Activated CD8-positive, alpha-beta memory T cell treated with anti-CD3 and anti-CD28 coated beads, Interleukin-2, amount 10 ng/mL, durations not matched to agents 7 days and 5 days (primary cell): ENCODE data around the gene MYO10. TPM values are rescaled to one million over a fixed set of nuclear protein-coding genes. Genes with fewer than 3 reads are reported as not detected.
"Not testable (repeated sequence)": the region's sequence is repeated elsewhere in the genome, so short reads cannot be mapped to it uniquely, and the experiment has no call there.

Experiments used
- ATAC-seq: fragments of 150-1000 bp; cut with Tn5 transposase; one replicate; pipeline ENCODE4 v1.10.0; 2021; ENCODE audit warnings: moderate library complexity
- CTCF ChIA-PET: fragments of 350-600 bp; sonication (Branson Sonifier 250); formaldehyde crosslinking; loops from one replicate; lab custom pipeline; 2021; ENCODE audit warnings: antibody characterized with exemption; lab: Charles Lee
- DNase-seq: peaks from one replicate; pipeline ENCODE4 v3.0.0-alpha.2; 2020
- H3K27ac Mint-ChIP-seq: one replicate; pipeline ENCODE4 v1.8.0; 2021; ENCODE audit warnings: mild to moderate bottlenecking, mixed read lengths
- H3K27me3 Mint-ChIP-seq: one replicate; pipeline ENCODE4 v1.8.0; 2021; ENCODE audit warnings: mixed read lengths
- H3K36me3 Mint-ChIP-seq: one replicate; pipeline ENCODE4 v1.8.0; 2021; ENCODE audit warnings: mild to moderate bottlenecking, mixed read lengths
- H3K4me1 Mint-ChIP-seq: one replicate; pipeline ENCODE4 v1.8.0; 2021; ENCODE audit warnings: mixed read lengths
- H3K4me3 Mint-ChIP-seq: one replicate; pipeline ENCODE4 v1.8.0; 2021; ENCODE audit warnings: mild to moderate bottlenecking, moderate library complexity, mixed read lengths
- H3K9me3 Mint-ChIP-seq: one replicate; pipeline ENCODE4 v1.8.0; 2022; ENCODE audit warnings: low read depth, mixed read lengths
- total RNA-seq, 2 experiments: library from RNA; stranded (reverse); gene quantifications; one replicate each; pipeline ENCODE4 v1.2.3, GENCODE V29; 2021

The MYO10 gene
- total RNA-seq = not detected

DNA sequence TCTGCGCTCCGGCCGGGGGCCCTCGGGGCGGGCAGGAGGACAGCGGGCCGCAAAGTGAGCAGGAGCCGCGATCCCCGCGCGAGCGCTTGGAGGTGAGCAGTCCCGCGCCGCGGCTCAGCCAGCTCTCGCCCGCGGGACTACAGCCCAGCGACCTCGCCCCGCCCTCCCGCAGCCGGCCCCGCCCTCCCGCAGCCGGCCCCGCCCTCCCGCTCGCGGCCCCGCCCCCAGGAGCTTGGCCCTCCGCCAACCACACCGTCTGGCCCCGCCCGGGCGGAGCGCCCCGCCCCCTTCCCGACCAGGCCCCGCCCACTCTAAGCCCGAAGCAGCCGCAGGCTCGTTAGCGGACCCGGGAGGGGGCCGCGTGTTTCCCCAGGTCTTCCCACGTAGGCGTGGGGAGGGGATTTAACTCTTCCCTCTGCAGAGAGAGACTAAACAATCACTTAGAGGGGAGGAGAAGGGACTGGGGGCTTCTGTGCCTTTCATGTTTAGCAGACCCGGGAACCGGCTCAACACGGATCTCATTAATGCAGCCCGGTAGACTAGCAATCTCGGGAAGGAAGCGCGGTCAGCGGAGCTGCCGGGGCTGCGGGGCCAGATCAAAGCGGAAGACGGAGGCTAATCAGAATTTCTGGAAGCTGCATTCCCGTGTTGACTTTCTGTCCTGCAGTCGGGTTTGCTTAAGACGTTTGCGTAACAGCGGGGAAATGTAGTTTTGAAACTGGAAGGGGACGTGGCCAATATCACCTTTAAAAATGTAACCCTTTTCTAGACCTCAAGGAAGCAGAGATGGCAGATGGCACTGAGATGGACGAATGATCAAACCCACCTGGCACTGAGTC lies at the start of gene MYO10:
Gene MYO10 (minus strand): TSS at position 139 of the 839 bp plus-strand sequence. CDS start 480 bp downstream, outside the sequence.
- ATAC-seq (peak; percentile 75), DNase-seq (peak; percentile 49)
- Mint-ChIP-seq H3K9me3 (no peaks in the 10 kb centered on the region), H3K36me3 (no peaks in the 10 kb centered on the region), H3K27ac (no peak within 1 kb of the TSS), H3K27me3 (peaks cover 55% of the 10 kb centered on the region), H3K4me1 (peaks cover 8% of the 10 kb centered on the region), H3K4me3 (peak within 1 kb of the TSS; percentile 45)
- CTCF ChIA-PET = no interaction called here

GRCh38 chr5:16985304-16985703 lies 49.2 kb upstream of the MYO10 start:
- H3K27me3 Mint-ChIP-seq, H3K27ac Mint-ChIP-seq, H3K9me3 Mint-ChIP-seq, DNase-seq, CTCF ChIA-PET, H3K4me3 Mint-ChIP-seq, ATAC-seq, H3K4me1 Mint-ChIP-seq, H3K36me3 Mint-ChIP-seq: not testable (repeated sequence)

DNA sequence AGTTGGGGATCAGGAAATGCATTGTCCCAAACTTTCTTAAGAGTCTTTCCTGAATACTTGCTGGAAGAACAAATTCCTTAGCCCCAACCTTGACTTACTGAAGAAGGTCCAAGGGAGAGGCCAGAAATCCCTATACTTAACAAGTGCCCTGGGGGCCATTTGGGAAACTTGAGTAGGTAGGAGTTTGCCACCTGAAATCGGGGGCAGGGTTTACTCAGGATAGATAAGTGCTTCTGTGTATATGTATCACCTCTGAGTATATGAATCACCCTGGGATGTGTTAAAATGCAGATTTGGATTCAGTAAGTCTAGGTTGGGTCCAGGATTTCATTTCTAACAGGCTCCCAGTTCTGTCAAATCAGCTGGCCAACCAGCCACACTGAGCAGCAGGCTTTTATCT lies 47.9 kb upstream of the MYO10 start:
- no peak for ATAC-seq
- Mint-ChIP-seq H3K4me1 (no peaks in the 10 kb centered on the region), H3K4me3 (no peak overlapping the region), H3K36me3 (peaks cover 1% of the 10 kb centered on the region), H3K27me3 (no peaks in the 10 kb centered on the region), H3K9me3 (peaks cover 2% of the 10 kb centered on the region), H3K27ac (no peak overlapping the region)
- no peak for DNase-seq
- CTCF ChIA-PET = no interaction called here

DNA sequence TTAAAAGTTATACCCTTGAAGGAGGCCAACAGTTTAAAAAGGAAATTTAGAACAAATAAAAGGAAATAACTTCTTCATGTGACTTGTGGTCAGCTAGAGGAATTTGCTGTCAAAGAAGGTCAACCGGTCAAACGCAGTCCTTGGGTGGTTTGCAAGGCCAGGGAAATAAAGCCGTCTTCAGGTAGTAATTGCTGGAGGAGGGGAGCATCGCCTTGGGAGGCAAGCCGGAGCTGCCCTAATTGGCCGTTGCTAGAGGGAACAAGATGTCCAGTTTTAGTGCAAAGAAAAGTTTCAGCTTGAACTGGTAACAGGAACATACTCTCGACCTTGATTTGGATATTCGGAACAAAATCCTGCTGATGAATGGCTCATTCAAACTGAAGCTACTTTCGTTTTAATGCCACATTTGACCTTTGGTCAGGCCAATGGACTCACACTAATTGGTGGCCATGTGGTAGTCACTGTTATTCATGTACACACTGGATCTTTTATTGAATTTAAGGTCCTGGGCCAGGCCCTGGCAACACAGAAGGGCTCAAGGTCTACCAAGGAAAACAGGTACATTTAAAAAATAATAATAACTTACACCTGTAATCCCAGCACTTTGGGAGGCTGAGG lies 47.0 kb upstream of the MYO10 start:
- Mint-ChIP-seq H3K36me3 (peaks cover 1% of the 10 kb centered on the region), H3K4me3 (no peak overlapping the region), H3K9me3 (peaks cover 2% of the 10 kb centered on the region), H3K27me3 (no peaks in the 10 kb centered on the region), H3K27ac (no peak overlapping the region), H3K4me1 (no peaks in the 10 kb centered on the region)
- DNase-seq = no peak
- CTCF ChIA-PET = no interaction called here
- ATAC-seq = no peak

- Mint-ChIP-seq H3K36me3 (peaks cover 1% of the 10 kb centered on the region), H3K4me1 (no peaks in the 10 kb centered on the region), H3K27ac (no peak overlapping the region), H3K9me3 (peaks cover 2% of the 10 kb centered on the region), H3K4me3 (no peak overlapping the region), H3K27me3 (no peaks in the 10 kb centered on the region)
- no peak for DNase-seq
- CTCF ChIA-PET = no interaction called here
- ATAC-seq = no peak
Observed at GRCh38 chr5:16981700-16982099, 45.6 kb upstream of the MYO10 start.

- peaks cover 2% of the 10 kb centered on the region for H3K9me3 Mint-ChIP-seq
- CTCF ChIA-PET = no interaction called here
- no peak for DNase-seq
- no peaks in the 10 kb centered on the region for H3K4me1 Mint-ChIP-seq
- H3K4me3 Mint-ChIP-seq = no peak overlapping the region
- peaks cover 1% of the 10 kb centered on the region for H3K36me3 Mint-ChIP-seq
- no peaks in the 10 kb centered on the region for H3K27me3 Mint-ChIP-seq
- H3K27ac Mint-ChIP-seq = no peak overlapping the region
- no peak for ATAC-seq
Observed at GRCh38 chr5:16980983-16981382, 44.9 kb upstream of the MYO10 start.

DNA sequence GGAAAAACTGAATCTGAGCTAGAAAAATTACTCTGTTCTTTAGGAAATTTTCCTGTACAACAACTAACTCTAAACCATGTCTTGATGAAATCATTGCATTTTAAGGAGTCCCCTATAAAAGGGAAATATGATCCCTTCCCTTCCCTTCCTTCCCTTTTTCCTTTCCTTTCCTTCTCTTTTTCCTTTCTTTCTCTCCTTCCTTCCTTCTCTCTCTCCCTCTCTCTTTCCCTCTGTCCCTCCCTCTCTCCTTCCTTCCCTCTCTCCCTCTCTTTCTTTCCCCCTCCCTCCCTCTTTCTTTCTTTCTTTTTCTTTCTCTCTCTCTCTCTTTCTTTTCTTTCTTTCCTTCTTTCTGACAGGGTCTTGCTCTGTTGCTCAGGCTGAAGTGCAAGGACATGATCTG lies 42.2 kb upstream of the MYO10 start:
- no peak for ATAC-seq
- H3K4me3 Mint-ChIP-seq = no peak overlapping the region

GRCh38 chr5:16976625-16977008 lies 40.5 kb upstream of the MYO10 start:
- Mint-ChIP-seq H3K27ac (no peak overlapping the region), H3K4me1 (no peaks in the 10 kb centered on the region), H3K9me3 (peaks cover 2% of the 10 kb centered on the region), H3K4me3 (no peak overlapping the region), H3K27me3 (no peaks in the 10 kb centered on the region), H3K36me3 (peaks cover 1% of the 10 kb centered on the region)
- ATAC-seq (no peak), DNase-seq (no peak)
- CTCF ChIA-PET = no interaction called here

More for the DNA sequence above, 42.2 kb upstream of the MYO10 start:
- Mint-ChIP-seq H3K4me1 (no peaks in the 10 kb centered on the region), H3K27me3 (no peaks in the 10 kb centered on the region), H3K36me3 (peaks cover 1% of the 10 kb centered on the region), H3K9me3 (peaks cover 2% of the 10 kb centered on the region), H3K27ac (no peak overlapping the region)
- CTCF ChIA-PET = no interaction called here
- DNase-seq = no peak

- H3K36me3 Mint-ChIP-seq = peaks cover under 1% of the 10 kb centered on the region
- ATAC-seq = no peak
- peaks cover under 1% of the 10 kb centered on the region for H3K9me3 Mint-ChIP-seq
- no peak overlapping the region for H3K27ac Mint-ChIP-seq
- no peaks in the 10 kb centered on the region for H3K4me1 Mint-ChIP-seq
- no peaks in the 10 kb centered on the region for H3K27me3 Mint-ChIP-seq
- DNase-seq = no peak
- CTCF ChIA-PET = no interaction called here
- no peak overlapping the region for H3K4me3 Mint-ChIP-seq
Observed at GRCh38 chr5:16975950-16976624, 40.0 kb upstream of the MYO10 start.

DNA sequence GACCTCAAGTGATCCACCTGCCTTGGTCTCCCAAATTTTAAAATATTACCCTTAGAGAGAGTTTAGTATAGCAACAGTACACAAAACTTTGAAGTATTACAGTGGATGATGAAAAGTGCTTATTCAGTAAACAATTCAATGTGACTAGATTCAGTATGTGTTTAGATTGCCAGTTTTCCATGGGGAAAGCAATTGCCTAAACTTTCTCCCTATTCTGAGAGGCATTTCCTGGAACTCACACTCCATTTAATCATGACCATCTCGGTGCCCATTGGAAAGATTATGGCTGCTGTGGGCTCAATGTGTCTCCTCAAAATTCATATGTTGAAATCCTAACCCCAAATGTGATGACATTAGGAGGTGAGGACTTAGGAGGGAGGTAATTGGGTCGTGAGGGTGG lies 38.9 kb upstream of the MYO10 start:
- DNase-seq = no peak
- Mint-ChIP-seq H3K4me3 (no peak overlapping the region), H3K27ac (no peak overlapping the region), H3K36me3 (no peaks in the 10 kb centered on the region), H3K9me3 (no peaks in the 10 kb centered on the region), H3K27me3 (no peaks in the 10 kb centered on the region), H3K4me1 (no peaks in the 10 kb centered on the region)
- CTCF ChIA-PET = no interaction called here
- ATAC-seq = no peak

GRCh38 chr5:16970826-16971225 lies 34.7 kb upstream of the MYO10 start:
- no peaks in the 10 kb centered on the region for H3K4me1 Mint-ChIP-seq
- H3K27ac Mint-ChIP-seq = no peak overlapping the region
- no peak for ATAC-seq
- CTCF ChIA-PET = no interaction called here
- no peak overlapping the region for H3K4me3 Mint-ChIP-seq
- H3K36me3 Mint-ChIP-seq = no peaks in the 10 kb centered on the region
- no peaks in the 10 kb centered on the region for H3K27me3 Mint-ChIP-seq
- no peaks in the 10 kb centered on the region for H3K9me3 Mint-ChIP-seq
- no peak for DNase-seq

DNA sequence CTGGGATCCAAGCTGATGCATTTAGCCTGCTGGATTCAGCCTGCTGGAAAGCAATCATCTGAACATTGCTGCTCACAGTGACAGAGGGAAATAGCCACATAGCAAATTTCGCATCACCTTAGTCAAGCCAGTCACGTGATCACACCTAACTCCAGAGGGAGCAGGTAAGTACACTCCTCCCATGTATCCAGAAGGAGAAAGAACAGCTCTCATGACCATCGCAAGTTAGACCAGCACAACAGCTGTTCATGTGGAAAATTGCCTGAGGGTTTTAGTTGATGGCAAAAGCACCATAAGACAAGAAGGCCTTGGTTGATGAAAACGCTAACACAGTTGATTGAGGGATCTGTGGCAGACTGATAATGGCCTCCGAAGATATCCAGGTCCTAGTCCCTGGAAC lies 34.2 kb upstream of the MYO10 start:
- no peak overlapping the region for H3K4me3 Mint-ChIP-seq
- CTCF ChIA-PET = no interaction called here
- no peaks in the 10 kb centered on the region for H3K27me3 Mint-ChIP-seq
- ATAC-seq (no peak), DNase-seq (no peak)
- no peaks in the 10 kb centered on the region for H3K36me3 Mint-ChIP-seq
- no peaks in the 10 kb centered on the region for H3K4me1 Mint-ChIP-seq
- H3K9me3 Mint-ChIP-seq = no peaks in the 10 kb centered on the region
- H3K27ac Mint-ChIP-seq = no peak overlapping the region

- no peaks in the 10 kb centered on the region for H3K9me3 Mint-ChIP-seq
- DNase-seq (no peak), ATAC-seq (no peak)
- H3K4me1 Mint-ChIP-seq = no peaks in the 10 kb centered on the region
- no peaks in the 10 kb centered on the region for H3K27me3 Mint-ChIP-seq
- H3K36me3 Mint-ChIP-seq = no peaks in the 10 kb centered on the region
- H3K4me3 Mint-ChIP-seq = no peak overlapping the region
- CTCF ChIA-PET = interaction anchor here (0.6 kb wide), 1 partner anchor 424 kb away, joined by 3 read pairs; no protein-coding TSS in a partner anchor
- H3K27ac Mint-ChIP-seq = no peak overlapping the region
Observed at GRCh38 chr5:16965581-16965980, 29.5 kb upstream of the MYO10 start.

DNA sequence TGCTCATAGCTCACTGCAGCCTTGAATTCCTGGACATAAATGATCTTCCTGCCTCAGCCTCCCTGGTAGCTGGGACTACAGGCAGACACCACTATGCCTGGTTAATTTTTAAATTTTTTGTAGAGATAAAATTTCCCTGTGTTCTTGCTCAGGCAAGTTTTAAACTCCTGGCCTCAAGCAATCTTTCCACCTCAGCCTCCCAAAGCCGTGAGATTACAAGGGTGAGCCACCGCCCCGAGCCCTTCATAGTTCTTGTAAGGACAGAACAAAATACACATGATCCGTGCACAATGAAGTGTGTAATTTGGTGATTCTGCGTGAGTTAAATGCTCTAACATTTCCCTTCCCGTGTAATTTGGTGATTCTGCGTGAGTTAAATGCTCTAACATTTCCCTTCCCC lies 27.7 kb upstream of the MYO10 start:
- H3K4me1 Mint-ChIP-seq = no peaks in the 10 kb centered on the region
- CTCF ChIA-PET = no interaction called here
- no peaks in the 10 kb centered on the region for H3K9me3 Mint-ChIP-seq
- no peak overlapping the region for H3K27ac Mint-ChIP-seq
- no peaks in the 10 kb centered on the region for H3K27me3 Mint-ChIP-seq
- no peak for ATAC-seq
- no peak for DNase-seq
- no peak overlapping the region for H3K4me3 Mint-ChIP-seq
- no peaks in the 10 kb centered on the region for H3K36me3 Mint-ChIP-seq
